ENCODE measurements around the gene AKAP9.

DNA sequence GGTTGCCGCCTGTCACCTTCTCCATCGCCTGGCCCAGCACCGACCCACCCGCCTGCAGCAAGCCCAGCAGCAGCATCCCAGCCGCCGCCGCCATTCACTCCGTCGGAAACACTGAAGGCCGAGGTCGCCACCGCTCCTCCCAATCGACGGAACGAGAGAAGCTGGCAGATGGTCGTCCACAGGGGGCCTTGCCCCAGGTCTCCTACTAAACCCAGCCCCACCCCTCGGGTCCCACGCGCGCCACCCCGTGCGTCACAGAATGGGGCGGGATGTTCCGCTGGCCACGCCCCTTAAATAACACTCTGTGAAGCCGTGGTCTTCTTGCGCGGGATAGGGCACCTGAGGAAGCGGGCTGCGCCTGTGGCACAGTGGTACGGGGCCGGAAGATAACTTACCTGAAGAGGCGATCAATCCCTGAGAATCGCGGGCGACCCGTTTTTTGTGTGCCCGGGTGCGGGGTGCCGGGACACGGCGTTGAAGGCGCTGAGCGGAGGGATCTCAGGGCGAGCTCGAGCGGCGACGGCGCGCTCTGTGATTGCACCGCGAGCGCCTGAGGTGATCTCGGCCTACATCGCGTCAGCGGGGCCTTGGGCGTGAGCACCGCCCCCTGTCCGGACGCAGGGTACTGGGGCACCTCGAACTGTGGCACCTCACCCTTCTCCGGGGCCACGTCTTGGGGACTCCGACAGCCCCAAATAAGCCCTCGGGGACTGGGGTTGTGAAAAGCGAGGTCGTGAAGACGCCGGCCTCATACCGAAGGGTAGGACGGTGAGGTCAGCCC is 193.8 kb downstream of the AKAP9 start, which contains the start of gene CYP51A1:
- no peak for TF ChIP-seq MAX (IDR thresholded peaks at IDR 0.05; ENCODE audit: low read depth, low read length)
- TF ChIP-seq, protein P1, sequence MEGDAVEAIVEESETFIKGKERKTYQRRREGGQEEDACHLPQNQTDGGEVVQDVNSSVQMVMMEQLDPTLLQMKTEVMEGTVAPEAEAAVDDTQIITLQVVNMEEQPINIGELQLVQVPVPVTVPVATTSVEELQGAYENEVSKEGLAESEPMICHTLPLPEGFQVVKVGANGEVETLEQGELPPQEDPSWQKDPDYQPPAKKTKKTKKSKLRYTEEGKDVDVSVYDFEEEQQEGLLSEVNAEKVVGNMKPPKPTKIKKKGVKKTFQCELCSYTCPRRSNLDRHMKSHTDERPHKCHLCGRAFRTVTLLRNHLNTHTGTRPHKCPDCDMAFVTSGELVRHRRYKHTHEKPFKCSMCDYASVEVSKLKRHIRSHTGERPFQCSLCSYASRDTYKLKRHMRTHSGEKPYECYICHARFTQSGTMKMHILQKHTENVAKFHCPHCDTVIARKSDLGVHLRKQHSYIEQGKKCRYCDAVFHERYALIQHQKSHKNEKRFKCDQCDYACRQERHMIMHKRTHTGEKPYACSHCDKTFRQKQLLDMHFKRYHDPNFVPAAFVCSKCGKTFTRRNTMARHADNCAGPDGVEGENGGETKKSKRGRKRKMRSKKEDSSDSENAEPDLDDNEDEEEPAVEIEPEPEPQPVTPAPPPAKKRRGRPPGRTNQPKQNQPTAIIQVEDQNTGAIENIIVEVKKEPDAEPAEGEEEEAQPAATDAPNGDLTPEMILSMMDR (IDR thresholded peaks at IDR 0.05; ENCODE audit: low read depth, low read length) = no peak
- no peak for TF ChIP-seq POLR2A (IDR thresholded peaks at IDR 0.05; ENCODE audit: extremely low read depth, insufficient read length)
